T-helper 9 cell (primary cell): Measurements from ENCODE around the gene ABCC11.

ENCODE experiments used
- DNase-seq: peaks from one replicate; pipeline ENCODE4 v3.0.0-alpha.2; 2020
- total RNA-seq, 2 donors: gene quantifications; one replicate each; lab custom pipeline; 2026; lab: John Stamatoyannopoulos, UW

ABCC11 gene
- total RNA-seq = 0.21 to 0.24 reads per million in 2 donors

GRCh38 chr16:48247311-48247710 lies at the start of gene ABCC11:
Gene ABCC11 (minus strand): TSS chr16:48247539. CDS start chr16:48231921, 15,618 bp downstream.
- no peak for DNase-seq

- DNase-seq = no peak
Measured at GRCh38 chr16:48295488-48296281, 48.3 kb upstream of the ABCC11 start.

- DNase-seq = no peak
Measured at GRCh38 chr16:48294724-48295123, 47.4 kb upstream of the ABCC11 start.

GRCh38 chr16:48292452-48292851 lies 45.1 kb upstream of the ABCC11 start:
- no peak for DNase-seq

GRCh38 chr16:48291754-48292153 lies 44.4 kb upstream of the ABCC11 start:
- no peak for DNase-seq

- DNase-seq = no peak
Measured at GRCh38 chr16:48291303-48291702, 44.0 kb upstream of the ABCC11 start.

GRCh38 chr16:48287239-48287638 lies 39.9 kb upstream of the ABCC11 start:
- DNase-seq = no peak

- no peak for DNase-seq
Measured at GRCh38 chr16:48284772-48285409, 37.6 kb upstream of the ABCC11 start.

GRCh38 chr16:48282636-48283263 lies 35.4 kb upstream of the ABCC11 start:
- DNase-seq = no peak

GRCh38 chr16:48280546-48280945 lies 33.2 kb upstream of the ABCC11 start:
- no peak for DNase-seq

- no peak for DNase-seq
Measured at GRCh38 chr16:48279199-48279598, 31.9 kb upstream of the ABCC11 start.

GRCh38 chr16:48277158-48277557 lies 29.8 kb upstream of the ABCC11 start:
- DNase-seq = no peak

- no peak for DNase-seq
Measured at GRCh38 chr16:48276102-48276501, 28.8 kb upstream of the ABCC11 start.

GRCh38 chr16:48274476-48274875 lies 27.1 kb upstream of the ABCC11 start:
- no peak for DNase-seq

GRCh38 chr16:48272837-48273421 lies 25.6 kb upstream of the ABCC11 start:
- DNase-seq = no peak

GRCh38 chr16:48271728-48272127 lies 24.4 kb upstream of the ABCC11 start:
- no peak for DNase-seq

GRCh38 chr16:48269011-48269410 lies 21.7 kb upstream of the ABCC11 start:
- DNase-seq = no peak

- no peak for DNase-seq
Measured at GRCh38 chr16:48262631-48263030, 15.3 kb upstream of the ABCC11 start.

- no peak for DNase-seq
Measured at GRCh38 chr16:48261569-48261968, 14.2 kb upstream of the ABCC11 start.

GRCh38 chr16:48256579-48257177 lies 9.3 kb upstream of the ABCC11 start:
- no peak for DNase-seq

- DNase-seq = no peak
Measured at GRCh38 chr16:48252013-48252412, 4.7 kb upstream of the ABCC11 start.

- no peak for DNase-seq
Measured at GRCh38 chr16:48250520-48251278, 3.4 kb upstream of the ABCC11 start.
